ENCODE measurements around the gene DZIP1L. TPM values are rescaled to one million over a fixed set of nuclear protein-coding genes. Genes with fewer than 3 reads are reported as not detected.

The DZIP1L gene
- total RNA-seq, 1 experiment from 2014 or later = 10.4 TPM

GRCh38 chr3:138081371-138082084 lies 33.9 kb downstream of the DZIP1L start:
- Histone ChIP-seq H4K20me1 (ENCODE audit: control insufficient read depth, insufficient read depth, insufficient read length) (no peaks in the 10 kb centered on the region), H3K14ac (ENCODE audit: insufficient read depth, low read length) (no peak overlapping the region), H3K27ac (ENCODE audit: insufficient read length, low read depth, low read length) (no peak overlapping the region), H2BK12ac (ENCODE audit: insufficient read length, low read depth, low read length) (no peak overlapping the region), H3K56ac (ENCODE audit: insufficient read length, low read depth, low read length) (no peak overlapping the region), H3K4ac (ENCODE audit: low read depth, low read length) (no peak overlapping the region), H3K79me2 (ENCODE audit: insufficient read depth, low read length) (no peaks in the 10 kb centered on the region), H3K23ac (ENCODE audit: insufficient read length, low read depth, low read length) (no peak overlapping the region), H3K4me1 (ENCODE audit: insufficient read depth, low read length) (no peaks in the 10 kb centered on the region), H4K5ac (ENCODE audit: insufficient read length, low read depth, low read length) (no peak overlapping the region), H2AFZ (ENCODE audit: low read length) (no peak overlapping the region), H2BK20ac (ENCODE audit: low read depth, low read length, poor library complexity, severe bottlenecking) (no peak overlapping the region), H3K9ac (ENCODE audit: extremely low read depth, insufficient read length, low read length) (no peak overlapping the region), H2AK5ac (ENCODE audit: insufficient read length, low read length) (no peak overlapping the region), H3K9me3 (ENCODE audit: control insufficient read depth, low read depth, low read length) (no peaks in the 10 kb centered on the region), H3K18ac (ENCODE audit: insufficient read length, low read depth, low read length) (no peak overlapping the region), H3T11ph (ENCODE audit: low read length) (no peak overlapping the region), H3K23me2 (ENCODE audit: insufficient read length, low read depth, low read length, poor library complexity, severe bottlenecking) (no peaks in the 10 kb centered on the region), H2BK15ac (ENCODE audit: low read depth, low read length) (no peak overlapping the region), H3K27me3 (ENCODE audit: insufficient read depth, low read length) (no peaks in the 10 kb centered on the region), H2BK120ac (ENCODE audit: low read depth, low read length, poor library complexity, severe bottlenecking) (no peak overlapping the region), H2BK5ac (ENCODE audit: insufficient read length, low read length) (no peak overlapping the region), H4K8ac (replicated peaks; ENCODE audit: insufficient read length, low read depth, low read length) (no peak overlapping the region), H4K91ac (ENCODE audit: insufficient read length, low read depth, low read length) (no peak overlapping the region), H3K4me2 (ENCODE audit: insufficient read depth, insufficient read length, low read length) (no peak overlapping the region), H3K79me1 (ENCODE audit: insufficient read depth, low read depth, low read length, poor library complexity, severe bottlenecking) (no peaks in the 10 kb centered on the region)
- TF ChIP-seq, protein P1, sequence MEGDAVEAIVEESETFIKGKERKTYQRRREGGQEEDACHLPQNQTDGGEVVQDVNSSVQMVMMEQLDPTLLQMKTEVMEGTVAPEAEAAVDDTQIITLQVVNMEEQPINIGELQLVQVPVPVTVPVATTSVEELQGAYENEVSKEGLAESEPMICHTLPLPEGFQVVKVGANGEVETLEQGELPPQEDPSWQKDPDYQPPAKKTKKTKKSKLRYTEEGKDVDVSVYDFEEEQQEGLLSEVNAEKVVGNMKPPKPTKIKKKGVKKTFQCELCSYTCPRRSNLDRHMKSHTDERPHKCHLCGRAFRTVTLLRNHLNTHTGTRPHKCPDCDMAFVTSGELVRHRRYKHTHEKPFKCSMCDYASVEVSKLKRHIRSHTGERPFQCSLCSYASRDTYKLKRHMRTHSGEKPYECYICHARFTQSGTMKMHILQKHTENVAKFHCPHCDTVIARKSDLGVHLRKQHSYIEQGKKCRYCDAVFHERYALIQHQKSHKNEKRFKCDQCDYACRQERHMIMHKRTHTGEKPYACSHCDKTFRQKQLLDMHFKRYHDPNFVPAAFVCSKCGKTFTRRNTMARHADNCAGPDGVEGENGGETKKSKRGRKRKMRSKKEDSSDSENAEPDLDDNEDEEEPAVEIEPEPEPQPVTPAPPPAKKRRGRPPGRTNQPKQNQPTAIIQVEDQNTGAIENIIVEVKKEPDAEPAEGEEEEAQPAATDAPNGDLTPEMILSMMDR (conservative IDR thresholded peaks at IDR 0.05) = no peak
- no CpG with 5 or more reads among the region's 5 CpGs for WGBS (ENCODE audit: extremely low coverage, insufficient read length, low lambda C conversion rate)
- Mint-ChIP-seq H3K4me3 (no peak overlapping the region), H3K27me3 (ENCODE audit: low read depth) (no peaks in the 10 kb centered on the region), H3K27ac (no peak overlapping the region; a peak in 1 of 7 replicates), H3K9me3 (no peaks in the 10 kb centered on the region), H3K36me3 (ENCODE audit: insufficient read depth in 1 of 3, low read depth in 3 of 3) (peaks cover 17 to 51% (median 41%) of the 10 kb centered on the region in 3 experiments), H3K4me1 (peaks cover 0 to 8% of the 10 kb centered on the region in 2 experiments; a peak in 1 of 4 replicates)
- DNase-seq = no peak
